ENCODE measurements around the gene SIAH2.

The SIAH2 gene

DNA sequence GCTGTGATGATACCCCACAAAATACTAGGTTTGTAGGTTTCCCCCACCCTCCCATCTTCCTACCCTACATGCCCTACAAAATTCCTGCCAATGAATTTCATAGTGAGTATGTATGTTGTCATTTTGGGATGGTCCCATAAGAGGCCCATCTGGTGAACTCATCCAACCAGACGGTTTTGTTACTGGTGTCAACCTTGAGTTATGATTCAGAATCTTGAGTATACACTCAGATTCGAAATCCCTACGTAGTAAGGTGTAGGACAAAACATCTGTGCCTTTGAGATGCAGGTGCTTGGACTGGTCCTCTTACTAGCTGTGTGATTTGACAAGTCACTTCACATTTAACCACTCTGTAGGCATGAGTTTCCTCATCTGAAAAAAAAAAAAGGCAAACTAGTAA, 3.6 kb downstream of the SIAH2 start:
- no peaks in the 10 kb centered on the region for H3K9me3 ChIP-seq (ENCODE audit: insufficient read depth, low read depth, low read length)
- no peaks in the 10 kb centered on the region for H3K36me3 ChIP-seq (ENCODE audit: insufficient read depth, low read depth, low read length)
- H3K4me1 ChIP-seq (ENCODE audit: insufficient read depth, low read length), result peaks cover 8% of the 10 kb centered on the region
- H3K27me3 ChIP-seq (ENCODE audit: insufficient read depth, low read length), result peaks cover 30% of the 10 kb centered on the region
- no peak overlapping the region for H3K4me3 ChIP-seq (ENCODE audit: low read length)
- no peak overlapping the region for H3K27ac ChIP-seq (ENCODE audit: low read length)
- H3K9ac ChIP-seq (ENCODE audit: low read depth, low read length), result no peak overlapping the region

DNA sequence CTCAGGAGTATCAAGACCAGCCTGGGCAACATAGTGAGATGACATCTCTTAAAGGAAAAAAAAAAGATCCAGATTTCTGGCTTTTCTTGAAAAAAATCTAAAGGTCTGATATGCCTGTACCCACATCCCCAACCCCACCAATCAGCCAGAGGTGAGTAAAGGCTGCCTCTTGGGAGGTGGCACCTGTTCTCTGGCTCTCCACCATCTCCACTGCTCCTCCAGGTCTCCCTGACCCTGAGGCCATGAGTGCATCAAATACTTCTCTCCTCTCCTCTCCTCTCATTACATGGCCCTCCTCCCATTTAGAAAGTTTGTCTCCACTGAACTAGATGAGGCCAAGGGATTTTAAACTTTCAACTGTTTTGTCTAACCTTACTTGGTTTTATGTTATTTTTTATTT, 5.2 kb downstream of the SIAH2 start:
- Histone ChIP-seq H3K4me3 (ENCODE audit: low read length) (no peak overlapping the region), H3K4me1 (ENCODE audit: insufficient read depth, low read length) (peaks cover 5% of the 10 kb centered on the region; the same call in 1 of the 2 replicates), H3K27me3 (ENCODE audit: insufficient read depth, low read length) (peaks cover 19% of the 10 kb centered on the region), H3K9me3 (ENCODE audit: insufficient read depth, low read depth, low read length) (no peaks in the 10 kb centered on the region), H3K36me3 (ENCODE audit: insufficient read depth, low read depth, low read length) (no peaks in the 10 kb centered on the region), H3K27ac (ENCODE audit: low read length) (no peak overlapping the region), H3K9ac (ENCODE audit: low read depth, low read length) (no peak overlapping the region)

DNA sequence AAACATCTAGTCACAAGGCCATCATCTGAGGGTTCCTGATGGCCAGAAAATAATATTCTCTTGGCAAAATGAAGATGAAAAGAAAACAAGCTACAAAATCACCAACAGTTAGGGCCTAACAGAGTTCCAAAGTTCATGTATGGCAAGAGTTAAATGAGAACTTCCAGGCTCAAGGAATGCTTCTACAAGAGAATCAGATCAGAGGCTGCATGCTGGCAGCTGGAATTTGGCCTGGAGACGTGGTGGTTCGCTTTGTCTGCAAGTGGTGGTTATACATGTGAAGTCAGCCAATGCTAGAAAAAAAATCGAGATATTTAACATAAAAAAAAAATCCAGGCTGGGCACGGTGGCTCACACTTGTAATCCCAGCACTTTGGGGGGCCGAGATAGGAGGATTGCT, 5.6 kb downstream of the SIAH2 start:
- H3K4me1 ChIP-seq (ENCODE audit: insufficient read depth, low read length), result peaks cover 5% of the 10 kb centered on the region; the same call in 1 of the 2 replicates
- no peaks in the 10 kb centered on the region for H3K36me3 ChIP-seq (ENCODE audit: insufficient read depth, low read depth, low read length)
- H3K9me3 ChIP-seq (ENCODE audit: insufficient read depth, low read depth, low read length), result no peaks in the 10 kb centered on the region
- H3K27ac ChIP-seq (ENCODE audit: low read length), result no peak overlapping the region
- H3K4me3 ChIP-seq (ENCODE audit: low read length), result no peak overlapping the region
- H3K9ac ChIP-seq (ENCODE audit: low read depth, low read length), result no peak overlapping the region
- H3K27me3 ChIP-seq (ENCODE audit: insufficient read depth, low read length), result peaks cover 18% of the 10 kb centered on the region

DNA sequence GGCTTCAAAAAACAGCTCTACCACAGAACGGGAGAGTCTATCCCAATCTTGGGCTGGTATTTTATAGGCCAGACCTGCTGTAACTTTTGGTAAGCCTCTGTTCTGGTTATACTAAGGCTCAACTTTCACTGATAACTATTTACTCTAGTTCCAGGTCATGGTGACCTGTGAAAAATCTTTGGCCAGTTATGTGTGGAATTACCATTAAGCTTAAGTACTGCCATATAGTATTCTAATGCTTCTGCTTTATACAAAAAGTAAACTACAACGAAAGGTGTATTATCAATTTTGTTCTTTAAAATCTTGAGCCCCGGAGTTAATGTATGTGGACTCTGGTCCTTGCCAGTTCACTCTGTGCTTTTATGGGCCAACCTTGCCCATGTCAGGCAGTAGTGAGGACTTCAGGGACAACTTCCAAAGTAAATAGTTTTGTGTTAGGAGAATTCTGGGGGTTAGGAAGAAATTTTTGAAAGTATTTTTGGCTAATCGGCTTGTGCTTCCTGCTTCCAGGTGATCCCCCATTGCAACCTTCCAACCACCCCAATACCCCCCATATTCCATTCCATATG, 6.4 kb downstream of the SIAH2 start:
- no peak overlapping the region for H3K27ac ChIP-seq (ENCODE audit: low read length)
- peaks cover 10% of the 10 kb centered on the region; the same call in 1 of the 2 replicates for H3K27me3 ChIP-seq (ENCODE audit: insufficient read depth, low read length)
- H3K9me3 ChIP-seq (ENCODE audit: insufficient read depth, low read depth, low read length), result no peaks in the 10 kb centered on the region
- no peak overlapping the region for H3K4me3 ChIP-seq (ENCODE audit: low read length)
- H3K4me1 ChIP-seq (ENCODE audit: insufficient read depth, low read length), result peaks cover 5% of the 10 kb centered on the region; the same call in 1 of the 2 replicates
- H3K9ac ChIP-seq (ENCODE audit: low read depth, low read length), result no peak overlapping the region
- no peaks in the 10 kb centered on the region for H3K36me3 ChIP-seq (ENCODE audit: insufficient read depth, low read depth, low read length)

DNA sequence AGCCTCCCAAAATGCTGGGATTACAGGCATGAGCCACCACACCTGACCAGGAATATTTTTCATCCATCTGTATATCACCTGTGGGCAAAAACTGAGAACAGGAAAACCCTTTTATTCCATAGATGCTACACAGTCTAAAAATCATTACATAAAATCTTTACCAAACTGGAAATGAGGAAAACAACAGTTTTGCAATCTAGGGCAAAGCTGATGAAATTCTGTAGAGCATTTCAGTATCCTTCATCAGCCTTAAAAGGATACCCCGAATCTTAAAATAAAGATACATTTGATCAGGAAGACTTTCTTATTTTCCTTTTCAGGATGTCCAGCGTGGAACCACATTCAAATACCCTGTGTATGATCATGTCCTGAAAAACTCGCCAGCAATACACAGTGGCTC, 7.1 kb downstream of the SIAH2 start:
- Histone ChIP-seq H3K27ac (ENCODE audit: low read length) (no peak overlapping the region), H3K9me3 (ENCODE audit: insufficient read depth, low read depth, low read length) (no peaks in the 10 kb centered on the region), H3K27me3 (ENCODE audit: insufficient read depth, low read length) (peaks cover 4% of the 10 kb centered on the region; the same call in 1 of the 2 replicates), H3K9ac (ENCODE audit: low read depth, low read length) (no peak overlapping the region), H3K4me3 (ENCODE audit: low read length) (no peak overlapping the region), H3K4me1 (ENCODE audit: insufficient read depth, low read length) (no peaks in the 10 kb centered on the region; the same call in 1 of the 2 replicates), H3K36me3 (ENCODE audit: insufficient read depth, low read depth, low read length) (no peaks in the 10 kb centered on the region)

GRCh38 chr3:150754896-150755295, 8.1 kb downstream of the SIAH2 start:
- Histone ChIP-seq H3K4me1 (ENCODE audit: insufficient read depth, low read length) (no peaks in the 10 kb centered on the region; the same call in 1 of the 2 replicates), H3K36me3 (ENCODE audit: insufficient read depth, low read depth, low read length) (no peaks in the 10 kb centered on the region)

GRCh38 chr3:150751781-150752263, 11.1 kb downstream of the SIAH2 start:
- no peaks in the 10 kb centered on the region for H3K27me3 ChIP-seq (ENCODE audit: insufficient read depth, low read length)
- H3K4me3 ChIP-seq (ENCODE audit: low read length), result no peak overlapping the region
- no peaks in the 10 kb centered on the region for H3K9me3 ChIP-seq (ENCODE audit: insufficient read depth, low read depth, low read length)
- H3K36me3 ChIP-seq (ENCODE audit: insufficient read depth, low read depth, low read length), result no peaks in the 10 kb centered on the region
- no peak overlapping the region for H3K27ac ChIP-seq (ENCODE audit: low read length)
- H3K4me1 ChIP-seq (ENCODE audit: insufficient read depth, low read length), result peaks cover 6% of the 10 kb centered on the region; the same call in 1 of the 2 replicates
- no peak overlapping the region for H3K9ac ChIP-seq (ENCODE audit: low read depth, low read length)

More at GRCh38 chr3:150754896-150755295, 8.1 kb downstream of the SIAH2 start:
- no peak overlapping the region for H3K9ac ChIP-seq (ENCODE audit: low read depth, low read length)
- H3K27ac ChIP-seq (ENCODE audit: low read length), result no peak overlapping the region
- no peak overlapping the region for H3K4me3 ChIP-seq (ENCODE audit: low read length)
- no peaks in the 10 kb centered on the region for H3K27me3 ChIP-seq (ENCODE audit: insufficient read depth, low read length)
- no peaks in the 10 kb centered on the region for H3K9me3 ChIP-seq (ENCODE audit: insufficient read depth, low read depth, low read length)

DNA sequence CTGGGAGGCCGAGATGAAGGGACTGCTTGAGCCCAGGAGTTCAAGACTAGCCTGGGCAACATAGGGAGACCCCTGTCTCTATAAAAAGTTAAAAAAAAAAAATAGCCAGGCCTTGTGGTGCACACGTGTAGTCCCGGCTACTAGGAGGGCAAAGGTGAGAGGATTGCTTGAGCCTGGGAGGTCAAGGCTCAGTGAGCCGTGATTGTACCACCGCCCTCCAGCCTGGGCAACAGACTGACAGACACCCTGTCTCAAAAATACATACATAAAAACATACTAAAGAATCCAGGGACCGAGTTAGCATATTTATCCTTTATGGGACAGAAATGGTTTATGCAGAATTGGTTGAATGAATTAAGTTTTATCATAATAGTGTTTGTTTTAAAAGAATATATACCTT, 13.7 kb downstream of the SIAH2 start:
- no peaks in the 10 kb centered on the region for H3K9me3 ChIP-seq (ENCODE audit: insufficient read depth, low read depth, low read length)
- no peaks in the 10 kb centered on the region for H3K27me3 ChIP-seq (ENCODE audit: insufficient read depth, low read length)
- no peaks in the 10 kb centered on the region for H3K36me3 ChIP-seq (ENCODE audit: insufficient read depth, low read depth, low read length)
- no peak overlapping the region for H3K27ac ChIP-seq (ENCODE audit: low read length)
- peaks cover 6% of the 10 kb centered on the region; the same call in 1 of the 2 replicates for H3K4me1 ChIP-seq (ENCODE audit: insufficient read depth, low read length)
- H3K9ac ChIP-seq (ENCODE audit: low read depth, low read length), result no peak overlapping the region
- H3K4me3 ChIP-seq (ENCODE audit: low read length), result no peak overlapping the region

- Histone ChIP-seq H3K4me1 (ENCODE audit: insufficient read depth, low read length) (peaks cover 6% of the 10 kb centered on the region; the same call in 1 of the 2 replicates), H3K9ac (ENCODE audit: low read depth, low read length) (no peak overlapping the region), H3K9me3 (ENCODE audit: insufficient read depth, low read depth, low read length) (no peaks in the 10 kb centered on the region), H3K27ac (ENCODE audit: low read length) (no peak overlapping the region), H3K36me3 (ENCODE audit: insufficient read depth, low read depth, low read length) (no peaks in the 10 kb centered on the region), H3K27me3 (ENCODE audit: insufficient read depth, low read length) (no peaks in the 10 kb centered on the region), H3K4me3 (ENCODE audit: low read length) (no peak overlapping the region)
These were observed 14.3 kb downstream of the SIAH2 start for GRCh38 chr3:150748684-150749047.

GRCh38 chr3:150747886-150748683, 14.9 kb downstream of the SIAH2 start:
- no peaks in the 10 kb centered on the region for H3K9me3 ChIP-seq (ENCODE audit: insufficient read depth, low read depth, low read length)
- H3K27ac ChIP-seq (ENCODE audit: low read length), result no peak overlapping the region
- H3K9ac ChIP-seq (ENCODE audit: low read depth, low read length), result no peak overlapping the region
- no peak overlapping the region for H3K4me3 ChIP-seq (ENCODE audit: low read length)
- no peaks in the 10 kb centered on the region for H3K36me3 ChIP-seq (ENCODE audit: insufficient read depth, low read depth, low read length)
- H3K4me1 ChIP-seq (ENCODE audit: insufficient read depth, low read length), result peaks cover 6% of the 10 kb centered on the region; the same call in 1 of the 2 replicates
- H3K27me3 ChIP-seq (ENCODE audit: insufficient read depth, low read length), result no peaks in the 10 kb centered on the region

GRCh38 chr3:150746791-150747590, 16.0 kb downstream of the SIAH2 start:
- no peaks in the 10 kb centered on the region for H3K36me3 ChIP-seq (ENCODE audit: insufficient read depth, low read depth, low read length)
- H3K4me1 ChIP-seq (ENCODE audit: insufficient read depth, low read length), result peaks cover 6% of the 10 kb centered on the region; the same call in 1 of the 2 replicates
- H3K9ac ChIP-seq (ENCODE audit: low read depth, low read length), result no peak overlapping the region
- H3K27ac ChIP-seq (ENCODE audit: low read length), result no peak overlapping the region
- H3K27me3 ChIP-seq (ENCODE audit: insufficient read depth, low read length), result no peaks in the 10 kb centered on the region
- no peaks in the 10 kb centered on the region for H3K9me3 ChIP-seq (ENCODE audit: insufficient read depth, low read depth, low read length)
- H3K4me3 ChIP-seq (ENCODE audit: low read length), result no peak overlapping the region

Data from iPS-20b (cell line).